GM18861 (cell line): ENCODE data around the gene ANKRD6.
"Not testable (repeated sequence)": the region's sequence is repeated elsewhere in the genome, so short reads cannot be mapped to it uniquely, and the experiment has no call there.

Experiments used
- ATAC-seq: cut with Tn5 transposase; IDR thresholded peaks from one replicate; pipeline ENCODE4 v1.9.1; 2021; ENCODE audit not compliant: unreplicated experiment

Gene ANKRD6

GRCh38 chr6:89432875-89433251 is at the start of gene ANKRD6:
Gene ANKRD6, plus strand, starts transcription at chr6:89433152. Its CDS starts 133,825 bp downstream, at chr6:89566977.
- peak; percentile 69 for ATAC-seq

GRCh38 chr6:89385156-89385667 is 47.7 kb upstream of the ANKRD6 start:
- ATAC-seq = peak; percentile 57

GRCh38 chr6:89385846-89386245 is 47.1 kb upstream of the ANKRD6 start:
- ATAC-seq = no peak

GRCh38 chr6:89386917-89387491 is 45.9 kb upstream of the ANKRD6 start:
- no peak for ATAC-seq

DNA sequence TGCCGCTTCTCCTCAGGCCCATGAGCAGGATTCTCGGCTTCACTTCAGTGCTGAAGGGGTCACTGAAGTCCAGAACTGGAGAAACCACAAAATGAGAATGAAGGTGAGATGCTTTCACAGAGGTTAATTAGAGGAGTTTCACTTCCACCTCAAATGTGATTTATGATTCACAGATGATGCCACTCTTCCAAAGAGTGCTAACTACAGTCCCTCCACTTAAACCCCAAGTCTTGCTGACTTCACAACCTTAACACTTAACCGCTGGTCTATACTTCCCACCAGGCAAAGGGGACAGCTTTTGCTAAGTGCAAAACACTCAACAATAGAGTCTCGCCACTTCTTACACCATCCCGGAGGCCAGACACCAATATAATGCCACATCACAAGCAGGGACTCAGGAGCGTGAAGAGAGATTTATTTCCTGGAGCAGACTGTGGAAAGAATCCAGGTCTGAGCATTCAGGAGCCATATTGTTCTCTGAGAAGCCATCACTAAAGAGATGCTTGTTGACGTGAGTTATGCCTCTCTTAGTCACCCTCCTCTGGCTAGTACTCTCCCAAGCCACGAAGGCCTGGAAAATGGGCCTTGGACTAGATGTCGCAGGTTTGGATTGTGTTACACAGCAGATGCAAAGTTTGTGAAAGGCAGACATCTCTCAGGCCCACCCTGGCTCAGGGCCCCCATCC is 45.3 kb upstream of the ANKRD6 start:
- peak; percentile 94 for ATAC-seq

GRCh38 chr6:89388846-89389245 is 44.1 kb upstream of the ANKRD6 start:
- no peak for ATAC-seq

GRCh38 chr6:89392823-89393222 is 40.1 kb upstream of the ANKRD6 start:
- ATAC-seq = no peak

GRCh38 chr6:89393659-89394058 is 39.3 kb upstream of the ANKRD6 start:
- ATAC-seq = no peak

- not testable (repeated sequence) for ATAC-seq
These were observed 35.1 kb upstream of the ANKRD6 start for GRCh38 chr6:89397884-89398283.

DNA sequence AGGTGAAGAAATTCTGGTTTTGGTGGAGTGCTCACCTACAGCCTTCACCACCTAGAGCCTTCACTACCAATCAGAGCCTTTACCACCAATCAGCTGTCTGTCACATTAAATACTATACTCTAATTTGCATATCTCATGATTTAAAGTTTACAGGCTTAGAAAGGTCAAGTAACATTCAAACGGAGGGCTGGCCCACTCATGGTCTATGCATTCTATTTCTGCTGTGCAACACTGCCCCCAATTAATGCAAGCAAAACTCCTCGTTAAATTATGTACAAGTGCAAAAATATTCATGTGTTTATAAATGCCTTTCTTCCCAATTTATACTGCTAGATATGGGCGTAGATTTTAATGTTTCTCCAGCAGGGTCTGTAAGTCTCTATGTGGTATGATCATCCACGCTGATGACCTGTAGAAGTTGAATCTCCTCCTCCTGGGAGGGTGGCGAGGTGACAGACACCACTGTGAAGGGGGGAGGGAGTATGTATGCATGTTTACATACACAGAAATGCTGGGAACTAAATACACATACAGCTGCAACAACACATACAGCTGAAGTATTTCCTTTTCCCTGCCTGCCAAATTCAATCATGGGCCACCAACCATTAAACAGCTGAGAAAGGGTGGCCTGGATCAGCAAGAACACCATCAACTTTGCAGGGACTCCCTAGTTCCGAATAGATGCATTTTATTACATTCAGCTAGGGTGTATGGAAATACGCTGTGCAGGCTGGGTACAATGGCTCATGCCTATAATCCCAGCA is 34.0 kb upstream of the ANKRD6 start:
- no peak for ATAC-seq

DNA sequence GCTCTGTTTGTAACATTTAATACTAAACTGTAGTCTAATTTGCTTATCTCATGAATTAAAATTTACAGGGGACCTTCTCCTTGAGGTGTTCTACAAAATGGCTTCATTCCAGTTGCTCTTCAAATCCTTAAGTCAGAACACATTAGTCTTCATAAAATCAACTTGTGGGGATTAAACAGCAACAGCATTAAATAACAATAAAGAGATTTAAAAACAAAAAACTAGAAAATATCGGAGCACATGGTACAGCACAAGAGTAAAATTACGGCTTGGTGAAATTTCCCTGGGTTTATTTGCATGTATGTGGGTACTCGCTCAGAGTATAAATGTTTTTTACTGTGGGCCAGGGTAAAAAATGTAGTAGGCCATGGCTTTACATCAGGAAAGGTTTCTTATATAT is 32.9 kb upstream of the ANKRD6 start:
- no peak for ATAC-seq

DNA sequence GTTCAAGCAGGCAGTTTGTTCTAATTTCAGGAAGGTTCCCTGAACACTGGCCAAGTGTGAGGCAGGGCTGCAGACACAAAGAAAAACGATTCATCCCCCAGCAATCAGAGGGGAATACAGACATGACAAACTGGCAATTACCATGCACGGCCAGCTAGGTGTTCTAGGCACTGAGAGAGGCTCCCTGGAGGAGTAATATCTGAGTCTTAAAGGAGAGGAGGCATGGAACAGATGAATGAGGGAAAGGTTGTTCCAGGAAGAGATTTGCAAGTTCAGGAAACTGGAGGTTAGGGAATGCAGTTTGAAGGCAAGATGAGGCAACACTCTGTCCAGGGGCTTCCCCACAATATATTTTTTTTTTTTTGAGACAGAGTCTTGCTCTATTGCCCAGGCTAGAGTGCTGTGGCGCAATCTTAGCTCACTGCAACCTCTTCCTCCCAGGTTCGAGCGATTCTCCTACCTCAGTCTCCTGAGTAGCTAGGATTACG is 32.0 kb upstream of the ANKRD6 start:
- no peak for ATAC-seq

DNA sequence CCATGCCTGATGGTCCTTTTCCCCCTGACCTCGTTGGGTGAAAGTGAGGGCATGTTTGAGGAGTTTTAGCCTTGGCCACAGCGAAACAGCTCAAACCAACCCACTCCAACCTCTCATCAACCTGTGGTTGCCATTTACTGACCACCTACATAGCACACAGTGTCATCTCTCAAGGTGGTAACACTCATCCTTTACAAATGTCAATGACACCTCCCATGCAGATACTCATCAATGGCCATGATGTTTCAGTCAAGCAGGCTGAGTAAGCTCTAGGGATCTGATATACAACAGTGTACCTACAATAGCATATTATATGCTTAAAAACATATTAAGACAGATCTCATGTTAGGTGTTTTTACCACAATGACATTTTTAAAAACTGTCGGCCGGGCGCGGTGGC is 30.2 kb upstream of the ANKRD6 start:
- no peak for ATAC-seq

DNA sequence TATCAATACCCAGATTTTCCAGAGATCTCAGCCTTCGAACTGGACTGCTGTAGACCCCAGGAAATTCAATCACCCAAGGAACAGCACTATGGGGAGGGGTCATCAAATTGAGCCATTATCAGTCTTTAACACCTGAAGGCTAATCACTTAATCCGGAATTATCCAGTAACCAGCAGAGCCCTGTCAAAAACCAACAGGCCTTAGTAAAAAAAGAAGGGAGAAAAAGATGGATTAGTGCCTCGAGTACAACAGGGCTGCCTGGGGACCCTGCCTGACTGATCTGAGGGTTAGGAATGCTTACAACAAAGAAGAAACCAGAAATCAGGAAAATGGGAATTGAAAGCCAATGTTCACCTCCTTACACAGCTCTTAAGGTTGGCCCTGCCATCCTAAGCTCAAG is 28.4 kb upstream of the ANKRD6 start:
- no peak for ATAC-seq

DNA sequence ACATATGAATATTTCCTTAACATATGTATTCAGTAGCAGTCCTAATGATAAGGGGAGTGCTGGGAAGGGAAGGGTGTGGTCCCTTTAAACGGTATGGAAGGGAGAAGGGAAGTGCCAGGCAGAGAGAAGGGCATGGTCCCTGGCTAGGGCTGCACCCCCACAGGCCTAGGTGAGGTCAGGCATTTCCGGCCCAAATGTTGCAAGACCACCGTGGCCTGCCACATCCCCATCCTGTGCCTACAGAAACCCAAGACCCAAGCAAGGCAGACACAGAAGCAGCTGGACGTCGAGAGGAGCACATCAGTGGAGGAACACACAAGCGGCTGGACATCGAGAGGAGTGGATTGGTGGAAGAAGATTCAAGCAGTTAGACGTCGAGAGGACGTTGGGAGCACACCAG is 26.8 kb upstream of the ANKRD6 start:
- ATAC-seq = no peak

DNA sequence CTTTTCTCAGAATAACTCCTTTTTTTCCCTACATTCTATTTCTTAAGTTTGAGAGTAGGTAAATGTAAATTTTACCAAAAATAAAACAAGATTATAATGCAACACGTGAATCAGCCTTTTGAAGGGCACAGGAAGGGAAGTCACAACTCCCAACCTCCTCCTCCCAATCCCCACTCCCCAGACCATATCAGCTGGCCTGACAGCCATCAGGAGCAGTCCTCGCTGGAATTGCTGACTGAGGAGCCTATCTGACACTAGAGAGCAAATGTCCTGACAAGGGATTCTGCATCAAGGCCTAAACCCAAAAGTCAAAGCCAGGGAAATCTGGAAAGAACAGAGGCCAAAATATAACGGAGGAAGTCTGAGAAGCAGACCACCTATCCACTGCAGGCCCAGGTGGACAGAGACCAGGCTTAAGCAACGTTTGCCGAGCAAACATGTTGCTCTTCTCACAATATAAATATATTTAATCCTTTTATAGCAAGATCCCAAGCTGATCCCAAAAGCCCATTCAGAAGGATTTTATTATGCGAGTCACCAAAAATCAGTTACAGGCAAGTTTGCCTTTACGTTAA is 23.4 kb upstream of the ANKRD6 start:
- ATAC-seq = no peak

DNA sequence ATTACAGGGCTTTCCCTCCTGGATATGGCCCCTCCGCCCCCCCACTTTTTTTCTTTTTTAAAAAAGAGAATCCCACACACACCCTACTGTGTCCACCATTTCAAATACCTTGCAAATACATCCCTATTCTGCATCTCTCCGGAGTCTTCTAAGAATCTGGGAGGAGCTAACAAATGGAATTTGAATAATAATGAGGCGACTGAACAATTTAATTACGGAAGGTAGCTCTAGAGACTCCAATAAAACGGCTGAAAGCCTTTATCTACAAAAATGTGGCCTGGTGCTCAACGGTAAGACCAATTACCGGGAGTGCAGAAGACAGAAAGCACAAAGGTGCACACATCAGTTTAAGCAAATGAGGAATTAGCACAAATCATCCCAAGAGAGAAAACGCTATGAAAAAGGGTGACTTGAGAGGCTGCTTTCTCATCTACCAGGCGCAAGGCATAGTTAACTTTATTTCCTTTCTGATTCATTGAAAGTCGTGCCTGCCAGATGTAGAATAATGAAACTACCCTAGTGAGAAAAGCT is 22.7 kb upstream of the ANKRD6 start:
- no peak for ATAC-seq

DNA sequence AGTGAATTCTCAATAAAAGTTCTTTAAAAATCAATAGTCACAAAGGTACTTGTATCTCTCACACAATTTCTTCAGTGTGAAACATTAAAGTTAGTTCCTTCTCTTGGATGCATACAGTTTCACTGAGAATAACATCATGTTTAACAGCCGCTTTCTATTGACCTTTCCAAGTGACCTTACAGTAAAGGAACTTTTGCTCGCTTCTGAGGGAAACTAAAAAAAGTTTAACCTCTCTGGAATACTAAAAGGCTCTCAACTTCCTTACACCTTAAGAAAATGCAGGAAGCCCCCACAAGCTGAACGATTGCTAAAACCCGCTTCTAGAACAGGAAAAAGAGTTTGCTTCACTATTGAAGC is 22.2 kb upstream of the ANKRD6 start:
- ATAC-seq = no peak

GRCh38 chr6:89411145-89412070 is 21.5 kb upstream of the ANKRD6 start:
- peak; percentile 15 for ATAC-seq
